HL-60 (cell line): ENCODE results near the gene PTGER2.

ENCODE experiments used
- DNase-seq, 2 experiments: peaks; one replicate each; pipeline ENCODE4 v3.0.0-alpha.2; 2010 to 2020; ENCODE audit warnings: low read depth in 1 of 2, low spot score in 1 of 2
- H3K27ac ChIP-seq: fragments of 250-450 bp; sonication (Bioruptor Pico); replicated peaks from 2 replicates; pipeline ENCODE4 v1.5.1; 2020; ENCODE audit warnings: mild to moderate bottlenecking, moderate library complexity
- H3K27me3 ChIP-seq: fragments of 250-450 bp; sonication (Bioruptor Pico); 2 replicates; pipeline ENCODE4 v1.5.1; 2021; ENCODE audit warnings: mild to moderate bottlenecking, moderate library complexity; ENCODE audit not compliant: insufficient read depth, poor library complexity, severe bottlenecking
- H3K4me3 ChIP-seq: replicated peaks from 2 replicates; pipeline ENCODE4 v1.5.1; 2011; ENCODE audit warnings: mild to moderate bottlenecking, control low read depth, low read length; ENCODE audit not compliant: insufficient read depth
- GABPA ChIP-seq: IDR thresholded peaks from 2 replicates; pipeline ENCODE4 v1.6.1; 2012; ENCODE audit warnings: low read depth
- POLR2AphosphoS5 ChIP-seq: IDR thresholded peaks from 2 replicates; pipeline ENCODE4 v1.6.1; 2012; ENCODE audit warnings: low read depth
- REST ChIP-seq: IDR thresholded peaks from 2 replicates; pipeline ENCODE4 v1.6.1; 2012; ENCODE audit warnings: low read depth; ENCODE audit not compliant: insufficient replicate concordance
- SPI1 ChIP-seq: IDR thresholded peaks from 2 replicates; pipeline ENCODE4 v1.6.1; 2012; ENCODE audit warnings: low read depth, mild to moderate bottlenecking, borderline replicate concordance
- TF ChIP-seq, protein P1 (sequence below): IDR thresholded peaks from one replicate; pipeline ENCODE4 v1.5.1; 2011; ENCODE audit warnings: low read length, control low read depth, inconsistent platforms; ENCODE audit not compliant: insufficient read depth

PTGER2 gene

DNA sequence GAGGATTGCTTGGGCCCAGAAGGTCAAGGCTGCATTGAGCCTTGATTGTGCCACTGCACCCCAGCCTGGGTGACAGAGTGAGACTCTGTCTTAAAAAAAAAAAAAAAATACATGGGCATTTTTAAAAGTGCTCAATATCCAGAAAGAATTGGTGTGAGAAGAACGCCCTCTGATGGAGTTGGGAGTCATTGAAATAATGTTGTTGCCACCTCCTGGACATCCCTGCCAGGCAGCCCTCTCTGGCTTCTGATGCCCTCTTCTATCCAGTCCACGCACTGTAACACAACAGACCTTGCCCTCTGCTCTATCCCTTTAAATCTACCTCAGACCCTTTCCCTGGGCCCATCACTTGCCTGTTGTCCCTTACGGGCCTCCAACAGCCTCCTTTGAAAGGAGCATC is 41.7 kb upstream of the PTGER2 start:
- H3K27ac ChIP-seq: no peak overlapping the region
- peaks cover 38% of the 10 kb centered on the region for H3K27me3 ChIP-seq
- no peak overlapping the region for H3K4me3 ChIP-seq
- TF ChIP-seq, protein P1, sequence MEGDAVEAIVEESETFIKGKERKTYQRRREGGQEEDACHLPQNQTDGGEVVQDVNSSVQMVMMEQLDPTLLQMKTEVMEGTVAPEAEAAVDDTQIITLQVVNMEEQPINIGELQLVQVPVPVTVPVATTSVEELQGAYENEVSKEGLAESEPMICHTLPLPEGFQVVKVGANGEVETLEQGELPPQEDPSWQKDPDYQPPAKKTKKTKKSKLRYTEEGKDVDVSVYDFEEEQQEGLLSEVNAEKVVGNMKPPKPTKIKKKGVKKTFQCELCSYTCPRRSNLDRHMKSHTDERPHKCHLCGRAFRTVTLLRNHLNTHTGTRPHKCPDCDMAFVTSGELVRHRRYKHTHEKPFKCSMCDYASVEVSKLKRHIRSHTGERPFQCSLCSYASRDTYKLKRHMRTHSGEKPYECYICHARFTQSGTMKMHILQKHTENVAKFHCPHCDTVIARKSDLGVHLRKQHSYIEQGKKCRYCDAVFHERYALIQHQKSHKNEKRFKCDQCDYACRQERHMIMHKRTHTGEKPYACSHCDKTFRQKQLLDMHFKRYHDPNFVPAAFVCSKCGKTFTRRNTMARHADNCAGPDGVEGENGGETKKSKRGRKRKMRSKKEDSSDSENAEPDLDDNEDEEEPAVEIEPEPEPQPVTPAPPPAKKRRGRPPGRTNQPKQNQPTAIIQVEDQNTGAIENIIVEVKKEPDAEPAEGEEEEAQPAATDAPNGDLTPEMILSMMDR: peak; percentile 24
- TF ChIP-seq POLR2AphosphoS5: no peak
- TF ChIP-seq GABPA: no peak
- DNase-seq: peak in 1 of 2 experiments; percentile 26

DNA sequence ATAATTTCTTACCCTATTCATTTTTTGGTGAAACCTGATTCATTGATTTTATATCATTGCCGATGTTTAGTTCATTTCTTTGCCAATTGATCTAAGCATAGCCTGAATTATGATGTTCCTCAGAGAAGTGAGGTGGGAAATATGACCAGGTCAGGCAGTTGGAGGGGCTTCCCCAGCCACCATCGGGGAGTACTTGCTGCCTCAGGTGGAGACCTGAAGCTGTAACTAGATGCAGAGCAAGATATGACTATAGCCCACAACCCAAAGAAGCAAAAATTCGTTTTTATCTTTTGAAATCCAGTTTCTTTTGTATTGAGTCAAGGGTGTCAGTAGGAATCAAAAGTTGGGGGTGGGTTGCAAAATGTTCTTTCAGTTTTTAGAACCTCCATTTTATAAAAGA is 38.7 kb upstream of the PTGER2 start:
- no peak for DNase-seq
- no peak overlapping the region for H3K27ac ChIP-seq
- TF ChIP-seq, protein P1: no peak
- no peak for TF ChIP-seq POLR2AphosphoS5
- TF ChIP-seq GABPA: no peak
- no peak for TF ChIP-seq REST
- TF ChIP-seq SPI1: no peak
- H3K4me3 ChIP-seq: no peak overlapping the region
- peaks cover 8% of the 10 kb centered on the region for H3K27me3 ChIP-seq

DNA sequence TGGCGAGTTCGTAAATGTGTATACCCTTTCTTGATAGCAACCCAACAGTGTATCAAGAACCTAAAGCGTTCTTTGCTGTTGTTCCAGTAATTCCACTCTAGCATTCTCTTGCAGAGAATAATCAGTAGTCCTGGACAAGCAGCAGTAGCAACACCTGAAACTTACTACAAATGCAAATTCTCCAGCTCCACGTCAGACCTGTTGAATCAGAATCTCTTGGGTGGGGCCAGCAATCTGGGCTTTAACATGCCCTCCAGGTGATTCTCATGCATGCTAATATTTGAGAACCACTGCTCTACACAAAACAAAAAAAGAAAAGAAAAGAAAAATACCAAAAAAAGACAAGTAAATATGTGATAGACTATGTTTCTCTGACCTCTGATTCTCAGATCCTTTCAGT is 36.6 kb upstream of the PTGER2 start:
- TF ChIP-seq, protein P1: no peak
- H3K4me3 ChIP-seq: no peak overlapping the region
- no peak for DNase-seq
- no peaks in the 10 kb centered on the region for H3K27me3 ChIP-seq
- H3K27ac ChIP-seq: no peak overlapping the region

DNA sequence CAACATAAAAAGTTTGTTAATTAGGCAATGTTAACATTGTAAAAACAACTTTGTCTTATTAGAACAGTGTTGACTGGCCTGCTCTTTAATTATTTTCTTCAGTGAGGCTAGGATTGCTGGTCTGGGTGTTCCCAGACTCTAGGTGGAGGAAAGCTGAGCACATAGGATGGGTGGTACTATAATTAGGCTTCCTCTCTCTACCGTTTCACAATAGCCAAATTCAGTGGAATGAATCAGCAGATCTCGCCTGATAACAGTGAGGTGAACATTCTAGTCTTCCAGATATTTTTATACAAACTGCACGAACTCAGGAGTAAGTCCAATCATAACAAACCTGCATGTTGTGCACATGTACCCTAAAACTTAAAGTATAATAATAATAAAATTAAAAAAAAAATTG is 34.7 kb upstream of the PTGER2 start:
- TF ChIP-seq GABPA (no peak), REST (no peak), SPI1 (peak; percentile 36; the same call in 1 of the 2 replicates), POLR2AphosphoS5 (no peak)
- TF ChIP-seq, protein P1: no peak
- Histone ChIP-seq H3K27me3 (no peaks in the 10 kb centered on the region), H3K4me3 (no peak overlapping the region), H3K27ac (no peak overlapping the region)
- peak; percentile 31 to 53 for DNase-seq
